ENCODE results near the gene MMUT.
A peak's percentile ranks its signal among the peaks of the same experiment; 100 is the strongest.
"Not testable (repeated sequence)": the region's sequence is repeated elsewhere in the genome, so short reads cannot be mapped to it uniquely, and the experiment has no call there.

MMUT gene

GRCh38 chr6:49423817-49424216, 39.2 kb downstream of the MMUT start:
- DNase-seq (ENCODE audit: low read depth in 2 of 2): no peak

DNA sequence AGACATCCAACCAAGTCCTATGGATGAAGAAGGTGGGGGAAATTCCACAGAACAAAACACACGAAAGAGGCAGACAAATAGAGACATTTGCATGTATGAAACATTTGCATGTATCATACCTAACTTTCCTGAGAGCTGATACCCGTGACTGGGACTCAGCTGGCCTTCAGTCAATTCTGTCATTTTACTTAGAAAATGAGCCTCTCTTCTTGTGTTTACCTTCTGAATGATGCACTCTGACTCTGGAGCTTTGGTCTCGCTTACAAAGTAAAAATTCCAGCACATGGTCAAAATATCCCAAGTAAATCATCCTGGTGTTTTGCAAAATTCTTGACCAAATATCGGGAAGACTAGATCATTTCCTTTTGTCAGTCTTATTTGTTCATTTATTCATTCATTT, 46.9 kb downstream of the MMUT start:
- DNase-seq (ENCODE audit: low read depth in 2 of 2): no peak

DNA sequence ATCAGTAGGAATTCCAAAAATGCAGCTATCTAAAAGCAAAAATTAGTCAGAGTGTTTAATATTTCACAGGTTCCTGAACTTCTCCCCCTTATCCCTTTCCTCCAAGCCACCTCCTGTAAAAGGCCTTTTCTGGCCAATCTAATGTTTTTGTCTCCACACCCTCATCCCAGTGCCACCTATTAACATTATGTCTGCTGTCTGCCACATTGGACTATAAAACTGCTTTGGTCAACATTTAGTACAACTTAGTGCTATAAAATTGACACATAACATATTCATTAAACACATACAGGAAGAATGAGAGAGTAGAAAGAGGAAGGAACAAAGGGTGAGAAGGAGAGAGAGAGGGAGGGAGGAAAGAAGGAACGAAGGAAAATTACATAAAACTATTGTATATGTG, 47.7 kb downstream of the MMUT start:
- no peak for DNase-seq (ENCODE audit: low read depth in 2 of 2)

- DNase-seq (ENCODE audit: low read depth in 2 of 2): no peak
These were observed 52.5 kb downstream of the MMUT start for GRCh38 chr6:49410564-49410963.

DNA sequence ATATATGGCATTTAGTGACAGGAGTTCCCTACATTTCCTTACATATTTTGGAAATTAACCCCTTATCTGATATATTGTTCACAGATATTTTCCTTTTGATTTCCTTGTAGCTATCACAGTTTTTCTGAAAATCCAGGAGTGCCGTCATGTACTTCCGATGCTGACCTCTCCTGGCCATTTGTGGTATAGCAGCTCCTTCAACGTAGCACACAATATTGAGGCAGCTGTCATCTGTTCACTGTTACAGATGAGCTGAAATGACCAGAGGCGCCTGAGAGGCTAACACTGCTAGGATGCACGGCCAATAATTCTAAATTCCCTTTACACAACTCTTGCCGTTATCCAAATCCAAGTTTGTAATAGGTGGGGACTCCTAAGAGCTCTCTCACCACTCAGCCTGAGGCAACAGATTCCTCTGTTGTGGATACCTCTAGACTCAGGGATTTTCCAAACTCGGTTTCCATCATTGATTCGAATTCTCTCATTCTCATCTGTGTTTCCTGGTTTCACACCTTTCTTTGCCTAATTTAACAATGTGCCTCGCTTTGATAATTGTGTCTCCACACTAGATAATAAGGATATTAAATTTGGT, 53.0 kb downstream of the MMUT start:
- peak; percentile 46 to 49 for DNase-seq (ENCODE audit: low read depth in 2 of 2)

DNA sequence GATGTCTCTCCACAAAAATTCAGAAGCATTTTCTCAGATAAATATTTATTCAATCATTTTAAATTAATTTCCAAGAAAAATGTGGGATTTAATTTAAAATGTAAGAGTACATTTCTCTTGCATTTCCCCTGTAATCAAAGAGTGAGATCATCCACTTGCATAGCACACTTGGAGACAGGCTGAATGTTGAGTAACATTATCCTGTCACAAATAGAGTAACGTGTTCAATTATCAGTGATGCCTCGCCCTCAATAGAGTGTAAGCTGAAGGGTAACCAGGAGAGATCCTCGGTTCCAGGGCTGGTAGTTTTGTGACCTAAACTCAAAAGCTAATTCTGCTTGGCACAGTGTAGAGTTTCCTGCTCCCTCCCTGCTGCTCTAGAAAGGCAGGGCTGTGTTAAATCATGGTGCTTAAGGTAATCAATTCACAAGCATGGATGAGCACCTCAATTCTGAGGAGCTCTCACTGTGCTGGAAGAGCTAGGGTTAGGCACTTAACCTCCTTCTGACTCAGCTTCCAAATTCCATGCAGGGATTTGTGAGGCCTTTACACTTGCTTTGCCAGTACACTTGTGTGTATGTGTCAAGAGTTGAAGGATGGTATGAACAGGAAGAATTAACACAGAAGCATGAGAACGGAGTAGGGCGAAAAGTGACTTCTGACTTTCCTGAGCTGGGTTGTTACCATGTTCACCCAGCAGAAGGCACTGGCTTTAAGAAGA, 56.6 kb downstream of the MMUT start:
- DNase-seq (ENCODE audit: low read depth in 2 of 2): no peak

DNA sequence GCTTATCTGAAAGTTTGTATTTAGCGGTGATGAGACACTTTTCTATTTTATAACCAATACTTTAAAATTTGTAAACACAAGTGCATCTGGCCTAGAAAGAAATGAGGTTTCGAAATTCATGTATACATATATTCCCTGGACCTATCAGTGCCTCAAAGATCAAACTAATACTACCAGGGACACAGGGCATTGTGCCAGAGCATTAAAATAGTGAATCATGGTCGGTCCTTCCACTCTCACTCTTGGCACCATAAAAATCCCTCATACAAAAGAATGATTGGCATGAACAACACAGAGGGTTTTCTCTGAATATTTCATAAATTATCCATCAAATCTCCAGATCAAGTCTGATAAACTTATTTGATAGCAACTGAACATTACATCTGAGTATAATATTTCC, 62.0 kb downstream of the MMUT start:
- DNase-seq (ENCODE audit: low read depth in 2 of 2): no peak

DNA sequence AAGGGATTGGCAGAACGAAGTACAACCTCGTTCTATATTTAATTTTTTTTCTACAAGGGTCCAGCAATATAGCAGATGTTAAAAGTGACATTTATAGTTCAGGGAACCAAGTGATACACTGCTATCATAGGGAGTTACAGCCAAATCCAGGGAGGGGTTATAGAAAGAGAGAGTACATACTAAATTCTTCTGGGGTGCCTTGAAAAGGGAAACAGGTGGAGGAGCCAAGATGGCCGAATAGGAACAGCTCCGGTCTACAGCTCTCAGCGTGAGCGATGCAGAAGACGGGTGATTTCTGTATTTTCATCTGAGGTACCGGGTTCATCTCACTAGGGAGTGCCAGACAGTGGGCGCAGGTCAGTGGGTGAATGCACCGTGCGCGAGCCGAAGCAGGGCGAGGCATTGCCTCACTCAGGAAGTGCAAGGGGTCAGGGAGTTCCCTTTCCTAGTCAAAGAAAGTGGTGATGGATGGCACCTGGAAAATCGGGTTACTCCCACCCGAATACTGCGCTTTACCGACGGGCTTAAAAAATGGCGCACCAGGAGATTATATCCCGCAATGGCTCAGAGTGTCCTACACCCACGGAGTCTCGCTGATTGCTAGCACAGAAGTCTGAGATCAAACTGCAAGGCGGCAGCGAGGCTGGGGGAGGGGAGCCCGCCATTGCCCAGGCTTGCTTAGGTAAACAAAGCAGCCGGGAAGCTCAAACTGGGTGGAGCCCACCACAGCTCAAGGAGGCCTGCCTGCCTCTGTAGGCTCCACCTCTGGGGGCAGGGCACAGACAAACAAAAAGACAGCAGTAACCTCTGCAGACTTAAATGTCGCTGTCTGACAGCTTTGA, 76.2 kb downstream of the MMUT start:
- DNase-seq (ENCODE audit: low read depth in 2 of 2): not testable (repeated sequence)

- no peak for DNase-seq (ENCODE audit: low read depth in 2 of 2)
These were observed 78.1 kb downstream of the MMUT start for GRCh38 chr6:49384904-49385303.

Data from activated CD4-positive, alpha-beta T cell treated with anti-CD3 and anti-CD28 coated beads for 24 hours (primary cell).